ENCODE measurements around the gene CHD6.

DNA sequence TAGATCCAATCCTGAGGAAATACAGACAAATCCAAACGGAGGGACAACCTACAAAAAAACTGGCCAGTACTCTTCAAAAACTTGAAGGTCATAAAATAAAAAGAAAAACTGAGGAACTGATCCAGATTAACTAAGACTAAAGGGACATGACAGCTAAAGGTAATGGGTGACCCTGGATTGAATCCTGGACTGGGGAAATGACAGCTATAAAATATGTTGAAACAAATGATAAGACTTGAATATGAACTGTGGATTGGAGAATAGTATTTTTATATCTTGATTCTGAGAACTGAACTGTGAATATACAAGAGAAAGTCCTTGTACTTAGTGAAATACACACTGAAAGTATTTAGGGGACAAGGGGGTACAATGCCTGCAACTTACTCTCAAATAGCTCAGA, 154.6 kb downstream of the CHD6 start:
- TF ChIP-seq EZH2phosphoT487 (IDR thresholded peaks at IDR 0.05; ENCODE audit: insufficient read depth, low read depth) (no peak), EZH2 (IDR thresholded peaks at IDR 0.05; ENCODE audit: insufficient read depth, poor library complexity, severe bottlenecking) (no peak)
